ENCODE data around the gene PTPRN2.
A peak's percentile ranks its signal among the peaks of the same experiment; 100 is the strongest.

Gene PTPRN2

GRCh38 chr7:157617401-157617800 is 970.2 kb downstream of the PTPRN2 start:
- Histone ChIP-seq H3K4me2 (ENCODE audit: insufficient read depth, low read length, poor library complexity, severe bottlenecking) (no peak overlapping the region), H2BK12ac (ENCODE audit: low read length) (no peak overlapping the region), H3K14ac (ENCODE audit: low read length) (peak overlapping the region; percentile 98), H3K23ac (ENCODE audit: low read depth, low read length, poor library complexity) (peak overlapping the region; percentile 65), H3K79me1 (ENCODE audit: low read depth, low read length) (peaks cover 13% of the 10 kb centered on the region), H3K4ac (ENCODE audit: low read length) (no peak overlapping the region), H4K91ac (ENCODE audit: low read depth, low read length, poor library complexity) (no peak overlapping the region), H2AK5ac (ENCODE audit: low read depth, low read length) (no peak overlapping the region), H2BK15ac (ENCODE audit: low read length) (no peak overlapping the region), H3K27ac (replicated peaks; ENCODE audit: low read length) (no peak overlapping the region), H3K4me1 (ENCODE audit: control insufficient read depth in 2 of 2, insufficient read depth in 1 of 2, low read depth in 1 of 2, low read length in 2 of 2) (peaks cover 0 to under 1% of the 10 kb centered on the region in 2 donors), H2BK5ac (ENCODE audit: low read length) (no peak overlapping the region), H3K9me3 (replicated peaks in 1 of 2; ENCODE audit: control insufficient read depth in 2 of 2, insufficient read depth in 1 of 2, low read depth in 1 of 2, low read length in 2 of 2) (peaks cover 4% of the 10 kb centered on the region in 2 donors), H3K36me3 (replicated peaks in 1 of 2; ENCODE audit: control insufficient read depth in 2 of 2, insufficient read depth in 2 of 2, low read length in 2 of 2) (peaks cover 70 to 100% of the 10 kb centered on the region in 2 donors), H3K18ac (ENCODE audit: low read length) (peak overlapping the region; percentile 78), H2AFZ (ENCODE audit: low read length) (no peak overlapping the region), H4K8ac (ENCODE audit: low read depth, low read length) (peak overlapping the region; percentile 65), H3K4me3 (ENCODE audit: low read length in 2 of 2) (no peak overlapping the region), H3K9ac (ENCODE audit: low read depth, low read length, poor library complexity) (no peak overlapping the region), H3K27me3 (ENCODE audit: control insufficient read depth in 3 of 3, insufficient read depth in 3 of 3, low read depth in 1 of 3, low read length in 3 of 3) (no peaks in the 10 kb centered on the region), H2BK120ac (ENCODE audit: low read depth, low read length) (no peak overlapping the region)
- DNase-seq (ENCODE audit: low spot score) = no peak
- no CpG with 5 or more reads among the region's 19 CpGs for WGBS, 2 donors (ENCODE audit: extremely low coverage in 2 of 2, insufficient read length in 2 of 2, insufficient replicate concordance in 1 of 2)

GRCh38 chr7:157616931-157617330 is 970.7 kb downstream of the PTPRN2 start:
- H3K4ac ChIP-seq (ENCODE audit: low read length) = no peak overlapping the region

GRCh38 chr7:157616426-157616825 is 971.2 kb downstream of the PTPRN2 start:
- peaks cover 12% of the 10 kb centered on the region for H3K79me1 ChIP-seq (ENCODE audit: low read depth, low read length)
- no peak overlapping the region for H3K18ac ChIP-seq (ENCODE audit: low read length)
- H4K91ac ChIP-seq (ENCODE audit: low read depth, low read length, poor library complexity) = no peak overlapping the region
- no peak overlapping the region for H3K27ac ChIP-seq (replicated peaks; ENCODE audit: low read length)
- H3K9me3 ChIP-seq (replicated peaks in 1 of 2; ENCODE audit: control insufficient read depth in 2 of 2, insufficient read depth in 1 of 2, low read depth in 1 of 2, low read length in 2 of 2) = peaks cover 4 to 5% of the 10 kb centered on the region in 2 donors
- no peak overlapping the region for H2AFZ ChIP-seq (ENCODE audit: low read length)
- no peak for DNase-seq (ENCODE audit: low spot score)
- no CpG with 5 or more reads among the region's 4 CpGs for WGBS, 2 donors (ENCODE audit: extremely low coverage in 2 of 2, insufficient read length in 2 of 2, insufficient replicate concordance in 1 of 2)
- H3K36me3 ChIP-seq (replicated peaks in 1 of 2; ENCODE audit: control insufficient read depth in 2 of 2, insufficient read depth in 2 of 2, low read length in 2 of 2) = peaks cover 70 to 100% of the 10 kb centered on the region in 2 donors
- no peak overlapping the region for H2BK15ac ChIP-seq (ENCODE audit: low read length)
- no peak overlapping the region for H3K9ac ChIP-seq (ENCODE audit: low read depth, low read length, poor library complexity)
- no peak overlapping the region for H2BK120ac ChIP-seq (ENCODE audit: low read depth, low read length)
- H2BK12ac ChIP-seq (ENCODE audit: low read length) = no peak overlapping the region
- no peak overlapping the region for H3K4ac ChIP-seq (ENCODE audit: low read length)
- no peak overlapping the region for H3K4me3 ChIP-seq (ENCODE audit: low read length in 2 of 2)
- no peaks in the 10 kb centered on the region for H3K4me1 ChIP-seq (ENCODE audit: control insufficient read depth in 2 of 2, insufficient read depth in 1 of 2, low read depth in 1 of 2, low read length in 2 of 2)
- no peak overlapping the region for H2AK5ac ChIP-seq (ENCODE audit: low read depth, low read length)
- no peak overlapping the region for H3K4me2 ChIP-seq (ENCODE audit: insufficient read depth, low read length, poor library complexity, severe bottlenecking)
- H3K14ac ChIP-seq (ENCODE audit: low read length) = no peak overlapping the region
- no peaks in the 10 kb centered on the region for H3K27me3 ChIP-seq (ENCODE audit: control insufficient read depth in 3 of 3, insufficient read depth in 3 of 3, low read depth in 1 of 3, low read length in 3 of 3)
- H3K23ac ChIP-seq (ENCODE audit: low read depth, low read length, poor library complexity) = no peak overlapping the region
- H2BK5ac ChIP-seq (ENCODE audit: low read length) = no peak overlapping the region
- H4K8ac ChIP-seq (ENCODE audit: low read depth, low read length) = no peak overlapping the region

More at GRCh38 chr7:157616931-157617330, 970.7 kb downstream of the PTPRN2 start:
- peaks cover 71 to 100% of the 10 kb centered on the region in 2 donors for H3K36me3 ChIP-seq (replicated peaks in 1 of 2; ENCODE audit: control insufficient read depth in 2 of 2, insufficient read depth in 2 of 2, low read length in 2 of 2)
- no peak for DNase-seq (ENCODE audit: low spot score)
- H2BK120ac ChIP-seq (ENCODE audit: low read depth, low read length) = no peak overlapping the region
- H3K27ac ChIP-seq (replicated peaks; ENCODE audit: low read length) = no peak overlapping the region
- H3K27me3 ChIP-seq (ENCODE audit: control insufficient read depth in 3 of 3, insufficient read depth in 3 of 3, low read depth in 1 of 3, low read length in 3 of 3) = no peaks in the 10 kb centered on the region
- H3K4me3 ChIP-seq (ENCODE audit: low read length in 2 of 2) = no peak overlapping the region
- H3K9ac ChIP-seq (ENCODE audit: low read depth, low read length, poor library complexity) = no peak overlapping the region
- H2AK5ac ChIP-seq (ENCODE audit: low read depth, low read length) = no peak overlapping the region
- no peak overlapping the region for H2BK12ac ChIP-seq (ENCODE audit: low read length)
- no peak overlapping the region for H2BK5ac ChIP-seq (ENCODE audit: low read length)
- no peak overlapping the region for H3K14ac ChIP-seq (ENCODE audit: low read length)
- H3K9me3 ChIP-seq (replicated peaks in 1 of 2; ENCODE audit: control insufficient read depth in 2 of 2, insufficient read depth in 1 of 2, low read depth in 1 of 2, low read length in 2 of 2) = peaks cover 4 to 5% of the 10 kb centered on the region in 2 donors
- no peaks in the 10 kb centered on the region for H3K4me1 ChIP-seq (ENCODE audit: control insufficient read depth in 2 of 2, insufficient read depth in 1 of 2, low read depth in 1 of 2, low read length in 2 of 2)
- WGBS, 2 donors (ENCODE audit: extremely low coverage in 2 of 2, insufficient read length in 2 of 2, insufficient replicate concordance in 1 of 2) = no CpG with 5 or more reads among the region's 21 CpGs
- no peak overlapping the region for H2AFZ ChIP-seq (ENCODE audit: low read length)
- no peak overlapping the region for H3K23ac ChIP-seq (ENCODE audit: low read depth, low read length, poor library complexity)
- peaks cover 13% of the 10 kb centered on the region for H3K79me1 ChIP-seq (ENCODE audit: low read depth, low read length)
- no peak overlapping the region for H4K8ac ChIP-seq (ENCODE audit: low read depth, low read length)
- no peak overlapping the region for H4K91ac ChIP-seq (ENCODE audit: low read depth, low read length, poor library complexity)
- no peak overlapping the region for H3K4me2 ChIP-seq (ENCODE audit: insufficient read depth, low read length, poor library complexity, severe bottlenecking)
- H3K18ac ChIP-seq (ENCODE audit: low read length) = no peak overlapping the region
- no peak overlapping the region for H2BK15ac ChIP-seq (ENCODE audit: low read length)

GRCh38 chr7:157615852-157616251 is 971.8 kb downstream of the PTPRN2 start:
- Histone ChIP-seq H2BK5ac (ENCODE audit: low read length) (no peak overlapping the region), H3K4me1 (ENCODE audit: control insufficient read depth in 2 of 2, insufficient read depth in 1 of 2, low read depth in 1 of 2, low read length in 2 of 2) (no peaks in the 10 kb centered on the region), H3K14ac (ENCODE audit: low read length) (peak overlapping the region; percentile 56), H2BK15ac (ENCODE audit: low read length) (no peak overlapping the region), H3K9ac (ENCODE audit: low read depth, low read length, poor library complexity) (no peak overlapping the region), H3K4me2 (ENCODE audit: insufficient read depth, low read length, poor library complexity, severe bottlenecking) (no peak overlapping the region), H3K36me3 (replicated peaks in 1 of 2; ENCODE audit: control insufficient read depth in 2 of 2, insufficient read depth in 2 of 2, low read length in 2 of 2) (peaks cover 69 to 100% of the 10 kb centered on the region in 2 donors), H3K4me3 (ENCODE audit: low read length in 2 of 2) (no peak overlapping the region), H3K27ac (replicated peaks; ENCODE audit: low read length) (no peak overlapping the region), H3K79me1 (ENCODE audit: low read depth, low read length) (peaks cover 13% of the 10 kb centered on the region), H3K18ac (ENCODE audit: low read length) (no peak overlapping the region), H4K8ac (ENCODE audit: low read depth, low read length) (no peak overlapping the region), H3K9me3 (replicated peaks in 1 of 2; ENCODE audit: control insufficient read depth in 2 of 2, insufficient read depth in 1 of 2, low read depth in 1 of 2, low read length in 2 of 2) (peaks cover 4 to 5% of the 10 kb centered on the region in 2 donors), H3K23ac (ENCODE audit: low read depth, low read length, poor library complexity) (peak overlapping the region; percentile 73), H2BK12ac (ENCODE audit: low read length) (no peak overlapping the region), H2AK5ac (ENCODE audit: low read depth, low read length) (no peak overlapping the region), H4K91ac (ENCODE audit: low read depth, low read length, poor library complexity) (no peak overlapping the region), H3K27me3 (ENCODE audit: control insufficient read depth in 3 of 3, insufficient read depth in 3 of 3, low read depth in 1 of 3, low read length in 3 of 3) (no peaks in the 10 kb centered on the region), H2BK120ac (ENCODE audit: low read depth, low read length) (no peak overlapping the region), H2AFZ (ENCODE audit: low read length) (no peak overlapping the region), H3K4ac (ENCODE audit: low read length) (no peak overlapping the region)
- DNase-seq (ENCODE audit: low spot score) = no peak
- no CpG with 5 or more reads among the region's 17 CpGs for WGBS, 2 donors (ENCODE audit: extremely low coverage in 2 of 2, insufficient read length in 2 of 2, insufficient replicate concordance in 1 of 2)
